ENCODE results near the gene FAR2.

DNA sequence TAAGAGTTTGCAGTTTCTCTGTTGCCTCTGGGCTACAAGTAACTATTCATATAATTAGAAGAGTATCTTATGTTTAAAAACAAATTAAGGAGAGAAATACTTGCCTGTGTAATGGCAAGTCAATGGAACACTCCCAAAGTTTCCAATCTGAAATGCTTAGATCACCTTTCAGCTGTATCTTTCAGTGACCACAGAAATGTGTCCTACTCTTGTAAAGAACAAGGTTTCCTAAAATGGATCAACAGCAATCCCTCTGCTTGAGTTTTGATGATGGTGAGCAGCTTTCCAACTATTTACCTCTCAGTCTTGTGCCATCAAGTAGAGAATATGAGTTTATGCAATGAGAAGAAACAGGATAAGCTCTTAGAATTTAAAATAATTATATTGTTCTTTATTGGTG is 139.0 kb downstream of the FAR2 start:
- TF ChIP-seq POLR2A (IDR thresholded peaks at IDR 0.05; ENCODE audit: low read depth, low read length), result no peak
- no peak for TF ChIP-seq TAF1 (IDR thresholded peaks at IDR 0.05; ENCODE audit: low read depth, low read length)

All from GM12891 (cell line).